ENCODE measurements around the gene HEG1. TPM values are rescaled to one million over a fixed set of nuclear protein-coding genes. Genes with fewer than 3 reads are reported as not detected.
"Not testable (repeated sequence)": the region's sequence is repeated elsewhere in the genome, so short reads cannot be mapped to it uniquely, and the experiment has no call there.

HEG1 gene
- total RNA-seq, 1 experiment from 2014 or later = 21.6 TPM

DNA sequence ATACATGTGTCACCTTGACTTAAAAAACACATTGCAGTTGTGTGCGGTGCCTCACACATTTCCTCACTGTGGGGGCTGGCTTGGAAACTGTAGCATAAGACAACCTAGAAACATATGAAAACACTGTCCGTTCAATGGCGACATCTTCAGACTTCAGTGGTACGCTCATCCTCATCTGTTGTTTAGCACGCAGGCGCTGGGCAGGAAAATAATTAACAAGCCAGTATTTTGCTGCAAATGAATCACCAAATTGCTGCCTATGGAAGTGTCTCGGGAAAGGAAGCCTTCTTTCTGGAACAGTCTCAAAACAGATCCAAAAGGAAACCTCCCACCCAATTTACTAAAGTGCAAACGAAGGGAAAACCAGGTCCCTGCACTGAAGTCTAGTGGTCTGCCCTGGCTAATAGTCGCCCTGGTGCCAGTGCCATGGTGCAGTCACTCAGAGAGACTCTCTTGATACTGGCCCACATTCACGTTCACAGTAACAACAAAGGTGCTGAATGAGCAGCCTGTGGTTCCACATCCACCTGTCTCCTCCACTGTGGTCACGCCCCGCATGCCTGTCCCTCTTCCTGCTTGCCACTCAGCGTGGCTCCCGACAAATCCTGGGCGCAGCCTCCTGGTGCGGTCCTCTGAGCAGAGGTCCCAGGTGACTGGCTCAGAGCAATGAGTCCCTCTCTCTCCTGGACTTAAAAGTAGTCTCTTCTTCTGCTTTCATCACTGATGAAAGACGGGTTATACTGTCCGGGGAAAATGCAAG lies 85.7 kb downstream of the HEG1 start:
- Histone ChIP-seq H3K9me3 (replicated peaks) (no peaks in the 10 kb centered on the region), H3K4me3 (no peak overlapping the region), H3K36me3 (peaks cover 45% of the 10 kb centered on the region), H3K4me1 (replicated peaks) (no peaks in the 10 kb centered on the region), H3K27ac (no peak overlapping the region), H3K27me3 (replicated peaks) (no peaks in the 10 kb centered on the region)
- DNase-seq (ENCODE audit: low read depth in 1 of 2, low spot score in 2 of 2) = no peak

DNA sequence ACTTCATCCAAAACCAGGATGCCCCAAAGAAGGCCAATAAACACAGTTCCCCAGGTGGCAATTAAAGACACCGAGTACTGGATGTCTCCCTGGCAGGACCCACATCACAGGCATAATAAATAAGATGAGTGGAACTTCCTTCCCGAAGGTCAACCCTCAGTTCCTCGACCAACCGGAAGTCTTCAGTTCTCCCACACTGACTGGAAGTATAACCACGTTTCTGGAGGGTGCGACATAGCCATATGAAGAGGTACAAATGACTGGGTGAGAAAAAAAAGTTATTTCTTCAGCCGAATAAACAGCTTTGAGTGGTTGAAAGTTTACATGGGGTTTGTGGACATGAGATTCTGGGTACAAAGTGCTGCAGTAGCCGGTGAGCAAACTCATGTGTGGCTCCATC lies 86.6 kb downstream of the HEG1 start:
- Histone ChIP-seq H3K27me3 (replicated peaks) (no peaks in the 10 kb centered on the region), H3K27ac (no peak overlapping the region), H3K4me3 (no peak overlapping the region), H3K36me3 (peaks cover 39% of the 10 kb centered on the region), H3K4me1 (replicated peaks) (no peaks in the 10 kb centered on the region; the same call in 1 of the 2 replicates), H3K9me3 (replicated peaks) (no peaks in the 10 kb centered on the region)
- no peak for DNase-seq (ENCODE audit: low read depth in 1 of 2, low spot score in 2 of 2)

DNA sequence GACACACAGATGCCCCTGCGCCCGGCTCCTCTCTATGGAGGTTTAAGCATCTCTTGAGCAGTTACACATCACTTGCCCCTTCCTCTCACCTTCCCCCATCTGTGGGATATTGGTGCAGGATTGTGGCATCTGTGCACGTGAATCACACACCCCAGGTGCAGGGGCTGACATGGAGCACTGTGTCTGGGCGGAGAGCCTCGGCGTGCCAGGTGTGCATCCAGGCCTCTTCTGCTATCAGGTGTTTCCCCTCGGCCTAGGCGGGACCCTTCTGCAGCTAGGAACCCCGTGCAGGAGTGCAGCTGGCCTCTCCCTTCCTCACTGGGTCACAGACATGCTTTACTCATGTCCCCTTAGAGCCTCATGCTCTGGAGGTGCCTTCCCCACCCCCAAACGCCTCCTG lies 87.8 kb downstream of the HEG1 start:
- no peak overlapping the region for H3K27ac ChIP-seq
- H3K9me3 ChIP-seq (replicated peaks) = no peaks in the 10 kb centered on the region
- no peaks in the 10 kb centered on the region for H3K27me3 ChIP-seq (replicated peaks)
- no peaks in the 10 kb centered on the region; the same call in 1 of the 2 replicates for H3K4me1 ChIP-seq (replicated peaks)
- peaks cover 28% of the 10 kb centered on the region for H3K36me3 ChIP-seq
- no peak overlapping the region for H3K4me3 ChIP-seq
- no peak for DNase-seq (ENCODE audit: low read depth in 1 of 2, low spot score in 2 of 2)

DNA sequence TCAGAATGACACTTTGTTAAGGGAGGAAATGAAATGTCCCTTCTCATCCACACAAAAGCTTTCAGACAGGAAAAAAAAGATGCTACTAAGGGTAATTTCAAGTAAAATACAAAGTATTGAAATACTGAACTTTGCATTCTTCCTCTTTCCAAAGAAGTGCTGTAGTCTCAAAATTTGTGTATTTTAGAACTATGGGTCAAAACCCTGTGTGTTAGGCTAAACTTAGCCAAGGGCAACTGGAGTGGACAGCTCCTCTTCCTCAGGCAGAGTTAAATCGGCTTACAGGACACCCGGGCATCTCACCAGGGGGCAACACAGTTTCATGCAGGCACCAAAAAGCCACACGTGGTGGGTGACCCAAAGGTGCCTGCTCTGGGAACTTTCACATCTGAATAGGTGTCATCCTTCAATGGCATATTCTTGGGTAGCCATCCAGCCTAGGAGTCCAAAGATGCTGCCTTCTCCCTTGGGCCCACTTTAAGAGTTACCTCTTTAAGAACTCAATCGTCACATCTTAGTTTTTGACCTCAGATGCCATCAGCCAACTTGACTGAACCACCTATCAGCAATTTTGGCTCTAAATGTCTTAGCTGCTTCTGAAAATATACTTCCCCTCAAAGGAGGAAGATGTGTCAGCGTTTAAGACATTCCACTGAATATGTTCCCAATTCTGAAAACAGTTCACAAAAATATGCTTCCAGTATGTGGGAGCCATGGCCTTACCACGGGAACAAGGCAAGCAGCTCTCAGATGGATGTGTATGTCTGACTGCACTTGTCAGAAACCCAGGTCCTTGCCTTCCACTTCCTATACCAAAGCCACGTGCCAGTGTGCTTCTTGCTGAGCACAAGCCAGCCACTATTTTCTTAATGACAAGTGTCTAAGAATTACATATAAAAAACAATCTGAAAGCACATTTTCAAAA lies 89.0 kb downstream of the HEG1 start:
- no peak overlapping the region for H3K27ac ChIP-seq
- H3K36me3 ChIP-seq = peaks cover 19% of the 10 kb centered on the region
- DNase-seq (ENCODE audit: low read depth in 1 of 2, low spot score in 2 of 2) = no peak
- no peak overlapping the region for H3K4me3 ChIP-seq
- H3K9me3 ChIP-seq (replicated peaks) = no peaks in the 10 kb centered on the region
- no peaks in the 10 kb centered on the region for H3K27me3 ChIP-seq (replicated peaks)
- no peaks in the 10 kb centered on the region; the same call in 1 of the 2 replicates for H3K4me1 ChIP-seq (replicated peaks)

DNA sequence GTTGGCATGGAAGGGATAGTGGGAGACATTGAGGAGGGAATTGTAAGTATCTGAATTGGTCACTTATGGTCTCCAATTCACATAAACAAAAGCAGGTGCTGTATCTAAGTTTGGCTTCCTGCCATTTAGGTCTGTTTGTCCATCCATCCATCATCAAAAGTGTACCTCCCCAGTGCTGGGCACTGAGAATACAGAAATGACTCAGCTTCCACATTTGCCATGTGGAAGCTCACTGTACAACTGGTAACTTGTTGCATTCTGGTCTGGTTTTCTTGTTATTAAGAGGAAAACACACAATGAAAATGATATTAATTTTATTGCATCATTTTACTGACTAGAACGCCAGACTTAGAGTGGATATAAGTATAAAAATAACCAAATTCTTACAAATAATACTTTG lies 90.4 kb downstream of the HEG1 start:
- peaks cover 13% of the 10 kb centered on the region for H3K36me3 ChIP-seq
- DNase-seq (ENCODE audit: low read depth in 1 of 2, low spot score in 2 of 2) = no peak
- H3K4me1 ChIP-seq (replicated peaks) = no peaks in the 10 kb centered on the region; the same call in 1 of the 2 replicates
- no peaks in the 10 kb centered on the region for H3K9me3 ChIP-seq (replicated peaks)
- no peak overlapping the region for H3K4me3 ChIP-seq
- no peaks in the 10 kb centered on the region for H3K27me3 ChIP-seq (replicated peaks)
- H3K27ac ChIP-seq = no peak overlapping the region

DNA sequence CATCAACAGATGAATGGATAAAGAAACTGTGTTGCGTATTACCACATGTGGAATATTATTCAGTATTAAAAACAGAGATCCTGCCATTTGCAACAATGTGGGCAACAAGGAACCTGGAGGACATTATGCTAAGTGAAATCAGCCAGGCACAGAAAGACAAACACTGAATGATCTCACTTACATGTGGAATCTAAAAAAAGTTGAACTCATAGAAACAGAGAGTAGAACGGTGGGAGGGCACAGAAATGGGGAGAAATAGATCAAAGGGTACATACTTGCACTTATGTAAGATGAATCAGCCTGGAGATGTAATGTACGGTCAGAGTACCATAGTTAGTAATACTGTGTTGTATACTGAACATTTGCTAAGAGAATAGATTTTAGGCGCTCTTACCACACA lies 91.4 kb downstream of the HEG1 start:
- peaks cover 4% of the 10 kb centered on the region for H3K36me3 ChIP-seq
- no peak overlapping the region for H3K4me3 ChIP-seq
- H3K27ac ChIP-seq = no peak overlapping the region
- DNase-seq (ENCODE audit: low read depth in 1 of 2, low spot score in 2 of 2) = no peak
- no peaks in the 10 kb centered on the region for H3K27me3 ChIP-seq (replicated peaks)
- no peaks in the 10 kb centered on the region for H3K9me3 ChIP-seq (replicated peaks)
- H3K4me1 ChIP-seq (replicated peaks) = no peaks in the 10 kb centered on the region; the same call in 1 of the 2 replicates

DNA sequence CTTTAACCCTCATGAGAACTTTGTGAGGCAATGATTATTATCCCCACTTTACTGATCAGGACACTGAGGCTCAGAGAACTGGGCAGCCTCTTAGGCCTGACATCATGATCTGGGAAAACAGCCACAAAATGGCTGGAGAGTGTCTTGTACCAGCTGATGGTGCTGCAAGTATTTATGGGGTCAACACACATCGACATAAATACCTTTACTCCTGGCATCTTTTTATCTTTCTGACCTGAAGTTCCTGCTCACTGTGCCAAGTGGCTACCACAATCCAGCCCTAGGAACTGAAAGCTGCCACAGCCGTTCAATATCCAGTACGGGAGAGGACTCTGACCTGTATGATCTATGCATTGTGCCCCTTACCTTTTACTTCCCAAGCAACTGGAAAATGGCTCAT lies 92.0 kb downstream of the HEG1 start:
- H3K9me3 ChIP-seq (replicated peaks) = no peaks in the 10 kb centered on the region
- H3K27me3 ChIP-seq (replicated peaks) = no peaks in the 10 kb centered on the region
- H3K4me1 ChIP-seq (replicated peaks) = no peaks in the 10 kb centered on the region; the same call in 1 of the 2 replicates
- H3K27ac ChIP-seq = no peak overlapping the region
- no peak for DNase-seq (ENCODE audit: low read depth in 1 of 2, low spot score in 2 of 2)
- H3K36me3 ChIP-seq = peaks cover 4% of the 10 kb centered on the region; the same call in 1 of the 2 replicates
- H3K4me3 ChIP-seq = no peak overlapping the region

DNA sequence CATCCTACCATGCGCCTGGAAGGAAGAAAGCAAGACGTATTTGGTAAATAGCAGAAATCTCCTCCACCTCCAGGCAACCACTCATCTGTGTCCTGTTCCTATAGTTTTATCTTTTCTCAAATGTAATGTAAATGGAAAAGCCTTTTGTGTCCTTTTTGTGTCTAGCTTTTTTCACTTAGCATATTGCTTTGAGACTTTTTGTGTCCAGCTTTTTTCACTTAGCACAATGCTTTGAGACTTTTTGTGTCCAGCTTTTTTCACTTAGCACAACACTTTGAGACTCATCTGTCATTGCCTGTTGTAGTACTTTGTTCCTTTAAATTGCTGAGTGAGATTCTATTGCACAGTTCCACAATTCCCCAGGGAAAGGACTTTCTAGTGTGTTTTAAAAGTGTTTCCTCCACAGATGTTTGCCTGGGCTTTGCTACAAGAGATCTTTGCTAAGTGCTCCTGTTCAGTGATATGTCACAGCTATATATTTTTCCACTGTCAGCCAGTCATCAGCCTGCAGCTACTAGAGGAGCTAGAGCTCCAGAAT lies 93.3 kb downstream of the HEG1 start:
- H3K4me3 ChIP-seq = no peak overlapping the region
- H3K36me3 ChIP-seq = no peaks in the 10 kb centered on the region
- H3K27me3 ChIP-seq (replicated peaks) = no peaks in the 10 kb centered on the region
- DNase-seq (ENCODE audit: low read depth in 1 of 2, low spot score in 2 of 2) = no peak
- H3K9me3 ChIP-seq (replicated peaks) = no peaks in the 10 kb centered on the region
- no peaks in the 10 kb centered on the region; the same call in 1 of the 2 replicates for H3K4me1 ChIP-seq (replicated peaks)
- H3K27ac ChIP-seq = no peak overlapping the region

DNA sequence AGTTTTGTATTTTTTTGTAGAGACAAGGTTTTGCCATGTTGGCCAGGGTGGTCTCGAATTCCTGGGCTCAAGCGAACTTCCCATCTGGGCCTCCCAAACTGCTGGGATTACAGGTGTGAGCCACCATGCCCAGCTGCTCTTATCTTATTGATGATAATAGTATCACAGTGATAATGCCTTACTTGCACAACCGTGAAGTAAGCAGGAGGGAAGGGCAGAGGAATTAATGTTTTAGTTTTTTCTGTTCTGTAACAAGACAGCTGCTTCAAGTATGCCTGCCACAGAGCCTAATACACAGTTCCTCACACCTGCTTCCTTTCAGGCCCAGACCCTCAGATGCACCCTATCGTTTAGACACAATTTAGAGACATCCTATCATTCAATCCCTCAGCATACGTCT lies 95.1 kb downstream of the HEG1 start:
- no peak overlapping the region for H3K4me3 ChIP-seq
- no peaks in the 10 kb centered on the region for H3K36me3 ChIP-seq
- H3K27ac ChIP-seq = no peak overlapping the region
- no peaks in the 10 kb centered on the region; the same call in 1 of the 2 replicates for H3K4me1 ChIP-seq (replicated peaks)
- no peaks in the 10 kb centered on the region for H3K27me3 ChIP-seq (replicated peaks)
- no peak for DNase-seq (ENCODE audit: low read depth in 1 of 2, low spot score in 2 of 2)
- no peaks in the 10 kb centered on the region for H3K9me3 ChIP-seq (replicated peaks)

DNA sequence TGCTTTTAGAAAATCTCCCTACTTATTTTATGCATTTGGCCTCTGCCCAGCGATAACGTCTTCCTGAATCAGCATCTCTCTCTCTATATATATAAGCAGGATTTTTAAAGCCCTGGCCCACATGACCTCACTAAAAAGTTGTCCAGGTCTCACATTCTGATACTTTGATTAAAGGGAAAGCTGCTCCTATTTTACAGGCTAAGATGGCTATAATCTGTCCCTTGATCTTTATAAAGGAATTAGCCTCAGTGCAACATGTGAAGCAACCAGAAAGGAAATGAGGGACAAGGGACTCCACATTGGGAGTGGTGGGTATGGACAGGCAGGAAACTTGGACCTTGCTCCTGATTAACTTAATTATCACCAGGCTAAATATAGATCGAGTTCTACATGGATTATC lies 95.7 kb downstream of the HEG1 start:
- Histone ChIP-seq H3K4me1 (replicated peaks) (no peaks in the 10 kb centered on the region; the same call in 1 of the 2 replicates), H3K9me3 (replicated peaks) (no peaks in the 10 kb centered on the region), H3K27me3 (replicated peaks) (no peaks in the 10 kb centered on the region), H3K27ac (no peak overlapping the region), H3K36me3 (no peaks in the 10 kb centered on the region), H3K4me3 (no peak overlapping the region)
- no peak for DNase-seq (ENCODE audit: low read depth in 1 of 2, low spot score in 2 of 2)

DNA sequence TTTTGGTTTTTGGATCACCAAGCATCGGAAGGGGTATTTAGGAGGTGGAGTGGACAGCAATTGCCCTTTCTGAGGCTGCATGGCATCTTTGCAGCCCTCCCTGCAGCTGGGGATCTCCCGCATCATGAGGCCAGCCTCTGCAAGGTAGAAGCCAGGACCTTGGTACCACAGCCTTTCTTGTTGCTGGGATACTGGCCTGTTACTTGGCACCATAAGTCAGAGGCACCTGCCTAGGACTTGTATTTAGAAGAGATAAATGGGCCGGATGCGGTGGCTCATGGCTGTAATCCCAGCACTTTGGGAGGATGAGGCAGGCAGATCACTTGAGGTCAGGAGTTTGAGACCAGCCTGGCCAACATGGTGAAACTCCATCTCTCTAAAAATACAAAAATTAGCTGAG lies 97.8 kb downstream of the HEG1 start:
- not testable (repeated sequence) for H3K36me3 ChIP-seq; H3K27me3 ChIP-seq (replicated peaks); H3K4me1 ChIP-seq (replicated peaks); H3K27ac ChIP-seq; DNase-seq (ENCODE audit: low read depth in 1 of 2, low spot score in 2 of 2); H3K9me3 ChIP-seq (replicated peaks); H3K4me3 ChIP-seq

DNA sequence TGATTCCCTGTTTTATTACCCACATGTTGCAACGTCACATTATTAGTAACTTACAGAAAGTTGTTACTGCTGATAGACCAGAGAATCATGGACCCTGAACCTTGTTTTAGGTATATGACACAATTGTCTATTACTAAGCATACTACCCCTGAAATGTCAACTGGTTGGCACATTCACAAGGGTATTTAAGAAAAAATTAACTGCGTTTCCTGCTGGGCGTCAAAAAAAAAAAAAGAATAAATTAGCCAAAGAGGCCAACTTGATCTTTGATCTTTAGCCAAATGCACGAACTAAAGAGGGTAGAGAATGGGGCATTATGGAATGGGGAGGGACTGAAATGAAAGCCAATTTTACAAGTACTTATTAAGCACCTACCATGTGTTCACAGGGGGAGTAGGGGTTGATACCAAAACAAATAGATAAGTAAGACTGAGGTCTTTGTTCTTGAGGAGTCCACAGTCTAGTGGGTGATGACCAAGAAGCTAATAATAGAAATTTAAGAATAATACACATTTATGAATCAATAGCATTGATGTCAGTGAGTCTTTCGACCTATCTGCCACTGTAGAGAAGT lies 103.4 kb downstream of the HEG1 start:
- DNase-seq (ENCODE audit: low read depth in 1 of 2, low spot score in 2 of 2) = no peak
- H3K27ac ChIP-seq = no peak overlapping the region
- H3K27me3 ChIP-seq (replicated peaks) = no peaks in the 10 kb centered on the region
- H3K36me3 ChIP-seq = no peaks in the 10 kb centered on the region
- no peak overlapping the region for H3K4me3 ChIP-seq
- H3K9me3 ChIP-seq (replicated peaks) = no peaks in the 10 kb centered on the region
- H3K4me1 ChIP-seq (replicated peaks) = no peaks in the 10 kb centered on the region

DNA sequence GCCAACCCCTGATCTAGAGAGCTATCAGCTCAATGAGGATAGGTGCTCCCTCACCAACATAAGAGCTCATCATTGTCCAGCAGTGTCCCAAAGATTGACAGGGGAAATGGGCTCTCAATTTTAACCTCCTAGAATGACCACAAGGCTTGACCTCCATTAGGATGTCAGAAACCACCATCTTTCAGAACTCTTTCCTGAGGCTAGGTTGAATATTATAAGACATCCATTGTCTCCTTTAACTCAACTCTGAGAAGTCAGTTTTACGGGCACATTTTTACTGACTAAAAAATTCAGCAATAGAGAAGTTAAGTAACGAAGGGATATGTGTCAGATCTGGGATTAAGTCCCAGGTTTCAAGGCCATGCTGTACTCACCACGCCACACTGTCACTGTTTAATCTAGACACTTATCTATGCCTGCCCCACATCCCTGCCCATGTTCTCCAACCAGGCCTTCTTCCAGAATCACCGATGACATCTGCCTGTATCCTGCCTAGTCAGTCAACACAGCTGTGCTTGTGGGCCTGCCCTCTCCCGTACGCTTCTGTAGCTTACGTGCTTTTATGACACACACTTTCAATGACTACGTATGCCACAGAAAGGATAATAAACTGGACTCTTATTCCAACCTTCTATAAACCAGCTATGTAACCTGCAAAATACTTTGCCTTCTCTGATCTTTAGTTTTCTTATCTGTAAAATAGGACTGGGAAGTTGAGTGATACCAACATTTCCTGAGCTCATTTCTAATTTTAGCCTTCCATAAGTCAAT lies 104.1 kb downstream of the HEG1 start:
- Histone ChIP-seq H3K9me3 (replicated peaks) (no peaks in the 10 kb centered on the region), H3K4me1 (replicated peaks) (no peaks in the 10 kb centered on the region), H3K27ac (no peak overlapping the region), H3K27me3 (replicated peaks) (no peaks in the 10 kb centered on the region), H3K4me3 (no peak overlapping the region), H3K36me3 (no peaks in the 10 kb centered on the region)
- no peak for DNase-seq (ENCODE audit: low read depth in 1 of 2, low spot score in 2 of 2)

All from SJSA1 (cell line).